Upper lobe of left lung (tissue), 4 donors: ENCODE results near the gene ARL3.

Source experiments
- EP300 ChIP-seq, 4 donors: sonication (generic); formaldehyde crosslinking; IDR thresholded peaks; one replicate each; pipeline ENCODE4 v1.5.1; 2017; ENCODE audit warnings: antibody characterized with exemption in 4 of 4, control low read depth in 2 of 4
- POLR2A ChIP-seq, 4 donors: fragments of 450-650 bp; IDR thresholded peaks; one replicate each; pipeline ENCODE4 v1.5.1; 2016 to 2017; ENCODE audit warnings: antibody characterized with exemption in 4 of 4, mild to moderate bottlenecking in 2 of 4
- TF ChIP-seq, protein P1 (sequence below), 6 experiments: fragments of 450-650 bp in 4 of 6; fragments of 200-600 bp in 2 of 6; sonication (generic) in 2 of 6; IDR thresholded peaks; one replicate each; pipeline ENCODE4 v1.5.1; 2016 to 2019; ENCODE audit warnings: antibody characterized with exemption in 6 of 6

DNA sequence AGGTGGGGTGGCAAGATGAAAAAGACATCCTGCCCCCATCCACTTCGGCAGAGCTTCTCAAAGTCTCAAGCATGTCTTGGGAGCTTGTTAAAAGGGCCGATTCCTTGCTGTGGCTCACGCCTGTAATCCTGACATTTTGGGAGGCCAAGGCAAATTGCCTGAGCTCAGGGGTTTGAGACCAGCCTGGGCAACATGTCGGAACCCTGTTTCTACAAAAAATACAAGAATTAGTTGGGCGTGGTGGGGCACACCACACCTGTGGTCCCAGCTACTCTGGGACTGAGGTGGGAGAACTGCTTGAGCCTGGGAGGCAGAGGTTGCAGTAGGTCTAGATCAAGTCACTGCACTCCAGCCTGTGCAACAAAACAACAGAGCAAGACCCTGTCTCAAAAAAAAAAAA, 55.4 kb downstream of the ARL3 start:
- TF ChIP-seq, protein P1, sequence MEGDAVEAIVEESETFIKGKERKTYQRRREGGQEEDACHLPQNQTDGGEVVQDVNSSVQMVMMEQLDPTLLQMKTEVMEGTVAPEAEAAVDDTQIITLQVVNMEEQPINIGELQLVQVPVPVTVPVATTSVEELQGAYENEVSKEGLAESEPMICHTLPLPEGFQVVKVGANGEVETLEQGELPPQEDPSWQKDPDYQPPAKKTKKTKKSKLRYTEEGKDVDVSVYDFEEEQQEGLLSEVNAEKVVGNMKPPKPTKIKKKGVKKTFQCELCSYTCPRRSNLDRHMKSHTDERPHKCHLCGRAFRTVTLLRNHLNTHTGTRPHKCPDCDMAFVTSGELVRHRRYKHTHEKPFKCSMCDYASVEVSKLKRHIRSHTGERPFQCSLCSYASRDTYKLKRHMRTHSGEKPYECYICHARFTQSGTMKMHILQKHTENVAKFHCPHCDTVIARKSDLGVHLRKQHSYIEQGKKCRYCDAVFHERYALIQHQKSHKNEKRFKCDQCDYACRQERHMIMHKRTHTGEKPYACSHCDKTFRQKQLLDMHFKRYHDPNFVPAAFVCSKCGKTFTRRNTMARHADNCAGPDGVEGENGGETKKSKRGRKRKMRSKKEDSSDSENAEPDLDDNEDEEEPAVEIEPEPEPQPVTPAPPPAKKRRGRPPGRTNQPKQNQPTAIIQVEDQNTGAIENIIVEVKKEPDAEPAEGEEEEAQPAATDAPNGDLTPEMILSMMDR (IDR thresholded peaks at IDR 0.05), result no peak
- TF ChIP-seq POLR2A (IDR thresholded peaks at IDR 0.05) (no peak), EP300 (IDR thresholded peaks at IDR 0.05) (no peak)
